Stimulated activated CD4-positive, alpha-beta T cell treated with anti-CD3 and anti-CD28 coated beads, Interleukin-4, amount 100 ng/mL, for 4 hours (primary cell): ENCODE results near the gene BABAM2.

Experiments
- DNase-seq, 2 experiments: peaks; one replicate each; pipeline ENCODE4 v3.0.0-alpha.2; 2020

Gene BABAM2

DNA sequence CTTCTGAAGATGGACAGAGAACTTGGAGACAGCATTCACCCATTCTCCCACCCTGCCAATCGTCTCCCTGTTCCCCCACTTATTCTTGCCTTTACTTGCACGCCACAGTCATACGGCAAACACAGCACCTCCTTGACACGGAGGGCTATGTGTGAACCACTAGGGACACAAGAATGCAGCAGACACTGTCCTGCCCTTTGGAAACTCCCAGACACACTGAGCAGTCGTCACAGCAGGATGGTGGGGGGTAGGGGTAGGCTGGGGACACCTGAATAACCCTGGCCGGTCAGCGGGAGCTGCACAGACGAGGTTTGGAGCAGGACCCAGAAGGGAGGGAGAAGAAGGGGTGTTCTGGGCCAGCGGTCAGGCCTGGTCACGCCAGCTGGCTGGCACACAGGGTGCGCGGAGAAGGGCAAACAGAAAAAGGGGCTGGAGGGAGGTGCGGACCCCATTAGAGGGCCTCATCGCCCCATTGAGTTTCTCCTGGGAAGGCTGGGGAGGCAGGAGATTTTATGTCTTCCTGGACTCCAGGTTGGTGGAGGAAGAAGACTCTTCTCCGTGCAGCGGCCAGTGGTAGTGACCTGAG lies 462.2 kb downstream of the BABAM2 start:
- no peak for DNase-seq

DNA sequence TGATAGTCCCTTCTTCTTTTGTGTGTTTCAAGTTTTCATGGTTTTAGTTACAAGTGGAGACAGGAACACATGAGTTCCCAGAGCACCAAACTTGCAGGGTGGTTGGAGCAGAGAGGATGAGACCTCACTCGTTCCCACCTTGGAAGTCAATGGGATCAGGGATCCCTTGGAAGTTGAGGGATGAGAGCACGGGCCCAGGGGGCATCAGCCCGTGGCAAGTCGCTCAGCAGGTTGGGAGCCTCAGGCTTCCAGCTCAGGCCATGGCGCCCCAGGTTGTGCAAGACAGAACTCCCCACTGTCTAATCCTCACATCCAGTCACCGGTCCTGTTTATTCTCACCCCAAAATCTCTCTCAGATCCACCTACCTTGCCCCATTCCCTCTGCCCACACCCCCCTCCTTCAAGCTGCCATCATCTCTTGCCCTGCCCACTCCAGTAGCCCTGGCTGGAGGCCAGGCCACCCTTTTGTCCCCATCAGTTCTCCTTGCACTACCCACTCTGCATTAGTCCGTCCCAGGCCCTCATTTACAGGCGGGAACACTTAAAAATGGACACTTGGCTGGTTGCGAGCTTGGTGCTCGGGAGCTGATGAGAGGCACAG lies 464.5 kb downstream of the BABAM2 start:
- no peak for DNase-seq

DNA sequence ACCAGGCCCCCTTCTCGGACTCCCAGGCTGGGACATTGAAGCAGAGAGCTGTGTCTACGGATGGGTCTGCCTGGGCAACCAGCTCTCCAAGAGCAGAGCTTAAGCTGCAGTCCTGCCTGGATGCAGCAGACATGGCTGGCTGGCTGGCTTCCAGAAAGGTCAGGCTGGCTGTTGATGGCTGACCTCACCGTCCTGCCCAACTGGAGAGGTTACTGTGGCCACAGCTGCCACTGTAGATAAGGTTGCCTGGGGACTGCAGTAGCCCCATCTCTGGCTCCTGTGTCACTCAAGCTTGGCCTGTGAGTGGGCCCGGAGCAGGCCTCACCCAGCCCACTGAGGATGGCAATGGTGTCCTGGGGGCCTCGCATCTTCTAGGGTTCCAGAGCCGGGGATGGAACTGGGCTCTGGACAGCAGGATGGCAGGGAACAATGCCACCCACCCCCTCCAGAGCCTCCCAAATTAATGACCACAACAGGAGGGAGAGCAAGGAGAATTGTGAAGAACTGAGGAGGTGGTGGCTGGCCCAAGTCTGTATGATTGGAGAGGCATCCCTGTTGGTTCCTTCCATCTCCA lies 465.1 kb downstream of the BABAM2 start:
- DNase-seq: no peak

- peak; percentile 17 to 35 for DNase-seq
Observed at GRCh38 chr2:28356095-28356911, 465.8 kb downstream of the BABAM2 start.

GRCh38 chr2:28357055-28357454 lies 466.5 kb downstream of the BABAM2 start:
- no peak for DNase-seq

- DNase-seq: no peak
Observed at GRCh38 chr2:28357948-28358667, 467.6 kb downstream of the BABAM2 start.

DNA sequence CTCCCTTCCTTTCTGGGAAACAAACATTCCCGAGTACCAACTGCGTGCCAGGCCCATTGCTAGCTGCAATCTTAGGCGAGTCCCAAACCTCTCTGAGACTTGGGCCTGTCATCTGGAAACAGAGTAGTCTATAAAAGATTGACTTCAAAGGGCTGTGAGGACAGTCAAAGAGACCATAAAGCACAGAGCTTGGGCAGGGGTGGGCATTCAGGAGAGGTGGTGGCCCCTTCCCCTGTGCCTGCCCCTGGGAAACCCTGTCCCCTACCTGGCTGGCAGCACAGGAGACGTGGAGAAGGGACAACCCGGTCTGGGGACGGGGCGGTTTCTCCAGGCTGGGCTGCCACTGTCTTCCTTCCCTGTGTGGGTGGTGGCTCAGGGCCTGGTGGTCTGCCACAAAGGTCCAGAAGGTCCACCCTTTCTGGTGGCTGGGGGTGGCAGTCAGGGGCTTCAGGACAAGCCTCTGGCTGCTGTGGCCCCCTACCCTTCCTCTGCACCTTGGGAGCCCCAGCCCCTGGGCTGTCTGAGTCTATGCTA lies 468.2 kb downstream of the BABAM2 start:
- DNase-seq: no peak

- peak; percentile 59 to 78 for DNase-seq
Observed at GRCh38 chr2:28359222-28360057, 468.9 kb downstream of the BABAM2 start.

- DNase-seq: no peak
Observed at GRCh38 chr2:28360058-28360717, 469.7 kb downstream of the BABAM2 start.

DNA sequence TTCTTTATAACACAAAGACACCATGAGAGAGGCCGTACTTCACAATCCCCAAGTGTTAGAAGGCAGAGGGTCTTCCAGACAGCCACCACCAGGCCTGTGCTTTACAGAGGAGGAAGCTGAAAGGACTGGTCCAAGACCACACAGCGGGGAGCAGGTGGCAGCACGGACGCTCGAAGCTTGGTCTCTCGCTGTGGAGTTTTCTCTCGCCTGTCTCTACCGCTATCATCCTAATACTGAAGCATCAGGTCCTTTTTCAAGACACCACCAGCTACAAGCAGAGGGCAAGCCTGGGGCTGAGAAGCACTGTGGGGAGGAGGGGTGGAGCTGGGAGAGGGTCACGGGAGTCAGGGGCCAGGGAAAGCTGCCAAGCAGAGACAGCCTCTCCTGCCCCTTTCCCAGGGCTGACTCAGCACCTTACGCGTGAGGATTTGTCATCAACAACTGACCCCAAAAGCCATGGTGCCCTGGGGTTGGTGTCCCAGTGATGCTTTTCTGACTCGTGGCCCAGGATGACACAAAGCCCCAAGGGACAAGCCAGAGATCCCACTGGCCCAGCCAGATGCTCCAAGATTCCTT lies 470.3 kb downstream of the BABAM2 start:
- no peak for DNase-seq

DNA sequence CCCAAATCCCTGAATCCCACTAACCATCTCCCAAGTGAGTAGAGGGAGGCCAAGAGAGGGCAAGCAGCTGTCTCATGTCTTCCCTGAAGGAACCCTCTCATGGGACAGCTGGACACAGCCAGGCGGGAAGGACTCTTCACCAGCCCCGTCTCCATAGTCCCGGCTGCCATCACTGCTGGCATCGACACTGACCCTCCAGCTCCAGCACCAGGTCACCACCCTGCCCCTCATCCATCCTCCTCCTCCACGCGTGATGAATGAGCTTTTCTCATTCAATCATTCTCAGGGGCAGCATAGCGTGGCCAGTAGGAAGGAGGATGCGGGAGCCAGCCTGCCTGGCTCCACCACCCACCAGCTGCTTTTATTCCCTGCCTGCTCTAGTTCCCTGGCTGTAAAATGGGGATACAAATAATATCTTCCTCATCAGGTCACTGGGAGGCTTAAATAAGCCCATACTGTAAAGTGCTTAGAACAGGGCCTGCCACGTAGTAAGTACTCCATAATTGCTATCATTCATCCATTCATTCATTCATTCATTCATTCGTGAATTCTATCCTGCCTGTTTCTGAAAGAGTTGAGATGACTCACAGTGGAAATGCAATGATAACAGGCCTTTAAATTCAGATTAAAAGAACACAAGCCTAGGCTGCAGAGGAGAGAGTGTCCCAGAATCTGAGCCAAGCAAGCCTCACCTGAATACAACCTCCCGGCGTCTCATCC lies 471.6 kb downstream of the BABAM2 start:
- no peak for DNase-seq

DNA sequence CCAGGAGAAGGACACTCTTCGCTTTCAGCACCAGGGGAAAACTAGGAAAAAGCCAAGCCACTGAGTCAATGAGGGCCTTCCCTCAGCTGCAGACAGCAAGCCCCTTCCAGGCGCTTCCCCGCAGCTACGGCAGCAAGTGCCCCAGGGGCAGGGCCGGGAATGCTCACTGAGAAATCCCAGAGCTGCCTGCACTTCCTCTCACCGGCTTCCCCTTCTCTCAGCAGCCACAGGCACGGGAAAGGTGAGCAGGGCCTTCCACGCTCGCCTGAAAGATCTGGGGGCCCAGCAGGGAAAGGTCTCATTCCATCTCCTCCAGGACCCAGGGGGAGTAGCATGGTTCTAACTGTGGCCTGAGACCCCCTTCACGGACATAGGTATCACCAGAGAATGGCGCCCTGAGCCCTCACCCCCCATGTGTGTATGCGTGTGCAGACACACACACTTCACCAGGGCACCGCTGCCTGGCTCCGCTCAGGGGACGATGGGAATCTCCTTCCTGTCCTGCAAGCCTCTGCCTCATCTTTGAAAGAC lies 472.5 kb downstream of the BABAM2 start:
- no peak for DNase-seq

DNA sequence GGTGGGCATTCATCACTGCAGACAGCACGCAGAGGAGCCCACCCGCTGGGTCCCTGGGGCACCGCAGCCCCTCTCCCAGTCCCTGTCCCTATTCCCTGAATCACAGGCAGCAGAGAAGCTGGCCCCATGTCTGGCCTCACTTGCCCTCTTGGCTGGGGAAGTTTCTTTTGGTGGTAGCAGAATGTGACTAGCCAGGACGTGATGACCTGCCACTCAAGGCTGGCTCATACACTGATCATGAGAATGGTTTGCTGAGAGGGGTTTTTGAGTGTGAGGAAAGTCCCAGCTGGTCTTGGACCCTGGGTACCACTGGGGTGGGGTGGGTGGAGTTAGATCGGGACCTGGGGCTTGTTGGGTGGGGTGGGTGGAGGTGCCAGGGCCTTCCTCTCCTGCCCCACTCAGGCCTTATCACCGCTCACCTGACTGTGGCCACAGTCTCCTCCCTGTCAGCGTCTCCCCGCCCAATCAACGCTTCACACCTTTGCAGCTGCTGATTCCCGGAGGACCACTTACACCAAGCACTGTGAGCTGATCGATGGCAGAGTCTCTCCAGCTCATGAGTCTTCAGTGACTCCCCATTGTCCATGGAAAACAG lies 473.3 kb downstream of the BABAM2 start:
- no peak for DNase-seq

GRCh38 chr2:28364610-28365009 lies 474.1 kb downstream of the BABAM2 start:
- DNase-seq: no peak

GRCh38 chr2:28365158-28365557 lies 474.6 kb downstream of the BABAM2 start:
- no peak for DNase-seq

DNA sequence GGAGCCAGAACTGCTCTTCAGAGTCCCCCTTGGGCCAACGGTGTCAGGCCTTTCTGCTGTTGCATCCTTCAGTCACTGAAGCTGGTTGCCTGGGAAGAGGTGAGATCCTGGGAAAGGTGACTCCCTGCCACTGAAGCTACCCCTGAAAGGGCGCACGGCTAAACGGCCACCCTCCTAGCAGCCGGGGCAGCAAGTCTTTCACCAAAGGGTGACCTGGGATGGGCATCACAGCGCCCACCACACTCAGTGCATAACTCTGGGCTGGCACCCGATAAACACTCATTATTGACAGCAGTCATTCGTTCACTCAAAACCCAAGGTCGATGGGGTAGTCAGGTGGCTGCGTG lies 475.6 kb downstream of the BABAM2 start:
- DNase-seq: no peak

DNA sequence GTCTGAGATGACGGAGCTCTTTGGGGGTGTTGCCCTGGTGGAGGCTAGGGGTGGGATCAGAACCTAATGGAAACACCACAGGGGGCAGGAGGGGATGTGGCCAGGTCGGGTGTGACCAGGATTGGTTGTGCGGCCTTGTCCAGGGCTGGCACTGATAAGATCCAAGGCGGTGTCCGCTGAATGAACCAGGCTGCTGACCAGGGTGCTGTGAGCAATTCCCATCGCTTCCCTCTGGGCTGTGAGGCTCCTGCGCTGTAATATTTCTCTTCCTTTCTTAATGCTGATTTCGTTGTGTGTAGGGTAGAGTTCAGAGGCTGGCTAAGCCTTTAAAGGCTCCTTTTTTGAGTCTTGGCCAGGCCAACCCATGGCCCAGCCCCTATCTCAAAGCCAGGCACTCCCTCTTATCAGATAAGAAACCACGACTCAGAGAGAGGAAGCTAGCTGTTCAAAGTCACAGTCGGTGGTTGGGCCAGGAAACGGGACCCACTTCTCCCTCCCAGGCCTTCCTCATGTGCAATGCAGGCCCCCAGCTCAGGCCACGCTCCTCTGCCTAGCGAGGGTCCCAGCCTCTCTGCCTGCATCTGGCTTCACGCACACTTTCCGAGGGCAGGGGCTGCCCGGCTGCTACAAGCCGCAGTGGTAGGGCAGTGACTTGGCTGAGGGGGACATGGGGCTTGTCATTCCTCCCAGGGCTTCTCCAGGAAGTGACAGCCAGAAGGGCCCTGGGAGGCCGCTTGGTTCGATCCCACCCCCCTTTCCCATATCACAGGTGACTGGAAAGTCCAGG lies 476.2 kb downstream of the BABAM2 start:
- peak; percentile 29 to 41 for DNase-seq

GRCh38 chr2:28367667-28368356 lies 477.3 kb downstream of the BABAM2 start:
- DNase-seq: no peak
